ENCODE results near the gene WHAMM.
"Not testable (repeated sequence)": the region's sequence is repeated elsewhere in the genome, so short reads cannot be mapped to it uniquely, and the experiment has no call there.

WHAMM gene

GRCh38 chr15:82809308-82810060 is at the start of gene WHAMM:
Gene WHAMM, plus strand, starts transcription at chr15:82809628. Its CDS starts 99 bp downstream, at chr15:82809727.
- Mint-ChIP-seq H3K36me3 (peaks cover 30% of the 10 kb centered on the region), H3K4me1 (peaks cover 33% of the 10 kb centered on the region), H3K4me3 (peak within 1 kb of the TSS; percentile 86), H3K9me3 (no peaks in the 10 kb centered on the region), H3K27ac (peak within 1 kb of the TSS; percentile 94), H3K27me3 (peaks cover 13% of the 10 kb centered on the region)
- CTCF ChIA-PET = no interaction called here
- peak; percentile 97 for DNase-seq

GRCh38 chr15:82763361-82764116 is 45.9 kb upstream of the WHAMM start:
- H3K27ac Mint-ChIP-seq = peak overlapping the region; percentile 20
- peaks cover 13% of the 10 kb centered on the region for H3K4me1 Mint-ChIP-seq
- CTCF ChIA-PET = no interaction called here
- H3K27me3 Mint-ChIP-seq = no peaks in the 10 kb centered on the region
- H3K9me3 Mint-ChIP-seq = no peaks in the 10 kb centered on the region
- no peak for DNase-seq
- no peak overlapping the region for H3K4me3 Mint-ChIP-seq
- peaks cover 15% of the 10 kb centered on the region for H3K36me3 Mint-ChIP-seq

GRCh38 chr15:82764117-82764490 is 45.3 kb upstream of the WHAMM start:
- no peak for DNase-seq
- H3K4me1 Mint-ChIP-seq = peaks cover 13% of the 10 kb centered on the region
- H3K27ac Mint-ChIP-seq = peak overlapping the region; percentile 20
- CTCF ChIA-PET = no interaction called here
- no peak overlapping the region for H3K4me3 Mint-ChIP-seq
- H3K27me3 Mint-ChIP-seq = no peaks in the 10 kb centered on the region
- no peaks in the 10 kb centered on the region for H3K9me3 Mint-ChIP-seq
- peaks cover 15% of the 10 kb centered on the region for H3K36me3 Mint-ChIP-seq

GRCh38 chr15:82764740-82765139 is 44.7 kb upstream of the WHAMM start:
- H3K27ac Mint-ChIP-seq = no peak overlapping the region
- no peak overlapping the region for H3K4me3 Mint-ChIP-seq
- H3K36me3 Mint-ChIP-seq = peaks cover 15% of the 10 kb centered on the region
- no peaks in the 10 kb centered on the region for H3K27me3 Mint-ChIP-seq
- no peaks in the 10 kb centered on the region for H3K9me3 Mint-ChIP-seq
- CTCF ChIA-PET = no interaction called here
- DNase-seq = no peak
- H3K4me1 Mint-ChIP-seq = peaks cover 13% of the 10 kb centered on the region

GRCh38 chr15:82766201-82766600 is 43.2 kb upstream of the WHAMM start:
- CTCF ChIA-PET = interaction anchor here (1.5 to 1.7 kb wide), 2 partner anchors 16 to 18 kb away, joined by 3 read pairs; no protein-coding TSS in a partner anchor
- not testable (repeated sequence) for H3K27me3 Mint-ChIP-seq, H3K9me3 Mint-ChIP-seq, H3K4me3 Mint-ChIP-seq, H3K27ac Mint-ChIP-seq, DNase-seq
- H3K36me3 Mint-ChIP-seq = peaks cover 11% of the 10 kb centered on the region
- H3K4me1 Mint-ChIP-seq = peaks cover 13% of the 10 kb centered on the region

GRCh38 chr15:82767163-82767829 is 42.1 kb upstream of the WHAMM start:
- Mint-ChIP-seq H3K27ac (no peak overlapping the region), H3K27me3 (peaks cover 5% of the 10 kb centered on the region), H3K9me3 (no peaks in the 10 kb centered on the region), H3K36me3 (peaks cover 10% of the 10 kb centered on the region), H3K4me1 (peaks cover 13% of the 10 kb centered on the region), H3K4me3 (no peak overlapping the region)
- no peak for DNase-seq
- CTCF ChIA-PET = no interaction called here

- CTCF ChIA-PET = no interaction called here
- peaks cover 11% of the 10 kb centered on the region for H3K4me1 Mint-ChIP-seq
- peaks cover 4% of the 10 kb centered on the region for H3K36me3 Mint-ChIP-seq
- no peak for DNase-seq
- H3K4me3 Mint-ChIP-seq = no peak overlapping the region
- no peaks in the 10 kb centered on the region for H3K9me3 Mint-ChIP-seq
- peaks cover 7% of the 10 kb centered on the region for H3K27me3 Mint-ChIP-seq
- H3K27ac Mint-ChIP-seq = peak overlapping the region; percentile 38
Observed at GRCh38 chr15:82768414-82769054, 40.9 kb upstream of the WHAMM start.

- no peak overlapping the region for H3K4me3 Mint-ChIP-seq
- H3K27ac Mint-ChIP-seq = no peak overlapping the region
- no peaks in the 10 kb centered on the region for H3K9me3 Mint-ChIP-seq
- peaks cover 7% of the 10 kb centered on the region for H3K27me3 Mint-ChIP-seq
- no peaks in the 10 kb centered on the region for H3K4me1 Mint-ChIP-seq
- CTCF ChIA-PET = no interaction called here
- no peaks in the 10 kb centered on the region for H3K36me3 Mint-ChIP-seq
- no peak for DNase-seq
Observed at GRCh38 chr15:82771789-82772607, 37.4 kb upstream of the WHAMM start.

- Mint-ChIP-seq H3K36me3 (no peaks in the 10 kb centered on the region), H3K4me3 (no peak overlapping the region), H3K4me1 (no peaks in the 10 kb centered on the region), H3K9me3 (no peaks in the 10 kb centered on the region), H3K27me3 (peaks cover 10% of the 10 kb centered on the region), H3K27ac (no peak overlapping the region)
- CTCF ChIA-PET = no interaction called here
- DNase-seq = no peak
Observed at GRCh38 chr15:82774496-82774895, 34.9 kb upstream of the WHAMM start.

GRCh38 chr15:82778755-82779154 is 30.7 kb upstream of the WHAMM start:
- CTCF ChIA-PET = no interaction called here

GRCh38 chr15:82781349-82781748 is 28.1 kb upstream of the WHAMM start:
- no peak overlapping the region for H3K4me3 Mint-ChIP-seq
- DNase-seq = no peak
- H3K9me3 Mint-ChIP-seq = no peaks in the 10 kb centered on the region
- CTCF ChIA-PET = no interaction called here
- H3K4me1 Mint-ChIP-seq = no peaks in the 10 kb centered on the region
- H3K27ac Mint-ChIP-seq = no peak overlapping the region
- H3K27me3 Mint-ChIP-seq = peaks cover 7% of the 10 kb centered on the region
- H3K36me3 Mint-ChIP-seq = no peaks in the 10 kb centered on the region

More at GRCh38 chr15:82778755-82779154, 30.7 kb upstream of the WHAMM start:
- Mint-ChIP-seq H3K27me3 (peaks cover 4% of the 10 kb centered on the region), H3K36me3 (no peaks in the 10 kb centered on the region), H3K4me1 (no peaks in the 10 kb centered on the region), H3K9me3 (no peaks in the 10 kb centered on the region), H3K4me3 (no peak overlapping the region), H3K27ac (no peak overlapping the region)
- no peak for DNase-seq

- Mint-ChIP-seq H3K27ac (no peak overlapping the region), H3K9me3 (no peaks in the 10 kb centered on the region), H3K36me3 (no peaks in the 10 kb centered on the region), H3K4me3 (no peak overlapping the region), H3K4me1 (no peaks in the 10 kb centered on the region), H3K27me3 (peaks cover 10% of the 10 kb centered on the region)
- no peak for DNase-seq
- CTCF ChIA-PET = no interaction called here
Observed at GRCh38 chr15:82788496-82788895, 20.9 kb upstream of the WHAMM start.

- H3K27ac Mint-ChIP-seq = no peak overlapping the region
- H3K4me1 Mint-ChIP-seq = no peaks in the 10 kb centered on the region
- H3K9me3 Mint-ChIP-seq = peaks cover 6% of the 10 kb centered on the region
- no peak for DNase-seq
- H3K27me3 Mint-ChIP-seq = peaks cover 6% of the 10 kb centered on the region
- no peaks in the 10 kb centered on the region for H3K36me3 Mint-ChIP-seq
- H3K4me3 Mint-ChIP-seq = no peak overlapping the region
- CTCF ChIA-PET = no interaction called here
Observed at GRCh38 chr15:82789491-82789890, 19.9 kb upstream of the WHAMM start.

- Mint-ChIP-seq H3K9me3 (peaks cover 6% of the 10 kb centered on the region), H3K4me1 (no peaks in the 10 kb centered on the region), H3K27ac (no peak overlapping the region), H3K36me3 (no peaks in the 10 kb centered on the region), H3K4me3 (no peak overlapping the region), H3K27me3 (peaks cover 6% of the 10 kb centered on the region)
- no peak for DNase-seq
- CTCF ChIA-PET = no interaction called here
Observed at GRCh38 chr15:82790321-82790720, 19.1 kb upstream of the WHAMM start.
